Panc1 (cell line): ENCODE measurements around the gene ZMAT5. TPM values are rescaled to one million over a fixed set of nuclear protein-coding genes. Genes with fewer than 3 reads are reported as not detected.

Experiments
- ATAC-seq: fragments of 200-7000 bp; cut with Tn5 transposase; 2 replicates; pipeline ENCODE4 v1.9.1; 2020; ENCODE audit warnings: mild to moderate bottlenecking, moderate library complexity
- BruUV-seq: library from RNA; stranded (reverse); fragments of 400-500 nt; replicated peaks from 2 replicates; lab custom pipeline; 2021; lab: Mats Ljungman, UMichigan
- CTCF ChIA-PET: fragments of 300-600 bp; sonication (Branson Sonifier 250); formaldehyde crosslinking; loops from one replicate; lab custom pipeline; 2022; ENCODE audit warnings: antibody characterized with exemption; lab: Charles Lee
- POLR2A ChIA-PET: fragments of 300-600 bp; sonication (Branson Sonifier 250); formaldehyde crosslinking; loops from one replicate; lab custom pipeline; 2022; ENCODE audit warnings: antibody characterized with exemption; lab: Charles Lee
- DNase-seq: peaks from one replicate; pipeline ENCODE4 v3.0.0-alpha.2; 2010; ENCODE audit warnings: low read depth, low spot score
- H3K27ac ChIP-seq: 2 replicates; pipeline ENCODE4 v1.5.1; 2011; ENCODE audit warnings: mild to moderate bottlenecking, low read length, inconsistent platforms
- H3K27me3 ChIP-seq: fragments of 200-500 bp; sonication (Bioruptor generic); 2 replicates; pipeline ENCODE4 v1.6.0; 2014; ENCODE audit warnings: low read length, inconsistent platforms; ENCODE audit not compliant: control insufficient read depth, insufficient read depth
- H3K36me3 ChIP-seq: fragments of 200-500 bp; sonication (Bioruptor generic); 2 replicates; pipeline ENCODE4 v1.5.1; 2014; ENCODE audit warnings: inconsistent platforms, mild to moderate bottlenecking, low read length, moderate library complexity; ENCODE audit not compliant: control insufficient read depth, insufficient read depth
- H3K4me1 ChIP-seq: 2 replicates; pipeline ENCODE4 v1.5.1; 2011; ENCODE audit warnings: inconsistent platforms, mild to moderate bottlenecking, low read length, moderate library complexity; ENCODE audit not compliant: control insufficient read depth, insufficient read depth
- H3K4me3 ChIP-seq, 2 experiments: 2 replicates each; pipeline ENCODE4 v1.5.1; 2011 to 2012; ENCODE audit warnings: low read depth in 2 of 2, low read length in 2 of 2, mild to moderate bottlenecking in 2 of 2, inconsistent platforms in 1 of 2, moderate library complexity in 1 of 2
- H3K9me3 ChIP-seq: fragments of 200-500 bp; sonication (Bioruptor generic); 2 replicates; pipeline ENCODE4 v1.5.1; 2014; ENCODE audit warnings: low read depth, mild to moderate bottlenecking, inconsistent platforms, low read length, moderate library complexity; ENCODE audit not compliant: control insufficient read depth, insufficient read depth
- POLR2AphosphoS5 ChIP-seq: IDR thresholded peaks from 2 replicates; pipeline ENCODE4 v1.6.1; 2012; ENCODE audit warnings: mild to moderate bottlenecking, low read depth, low read length, moderate library complexity
- SIN3A ChIP-seq: IDR thresholded peaks from 2 replicates; pipeline ENCODE4 v1.6.1; 2012; ENCODE audit warnings: low read depth, mild to moderate bottlenecking, low read length, moderate library complexity, borderline replicate concordance; ENCODE audit not compliant: insufficient read depth
- TCF7L2 ChIP-seq: IDR thresholded peaks from 2 replicates; pipeline ENCODE4 v1.6.1; 2011; ENCODE audit warnings: mild to moderate bottlenecking, low read depth, low read length, inconsistent platforms
- in situ Hi-C: cut with HindIII; loops from 2 replicates; pipeline ENCODE4 v1.10.0; 2016; ENCODE audit warnings: low sequenced_read_pairs, low pct_unique_long_range_greater_than_20kb
- intact Hi-C: fragments of 100-400 bp; cut with micrococcal nuclease; formaldehyde crosslinking; loops from one replicate; pipeline ENCODE4 v1.10.0; 2022; ENCODE audit not compliant: unreplicated experiment
- total RNA-seq: library from RNA; stranded (reverse); gene quantifications from one replicate; pipeline ENCODE4 v1.2.1, GENCODE V29; 2021; ENCODE audit not compliant: unreplicated experiment
- TF ChIP-seq, protein P1 (sequence below): fragments of 450-650 bp; IDR thresholded peaks from 2 replicates; pipeline ENCODE4 v1.5.1; 2017; ENCODE audit warnings: mild to moderate bottlenecking
- TF ChIP-seq, protein P2 (sequence below), 2 experiments: IDR thresholded peaks; 2 replicates each; pipeline ENCODE4 v1.6.1; 2011 to 2012; ENCODE audit warnings: low read depth in 2 of 2, control low read depth in 1 of 2, low read length in 1 of 2, mild to moderate bottlenecking in 1 of 2, moderate library complexity in 1 of 2; ENCODE audit not compliant: insufficient read depth in 1 of 2

Gene ZMAT5
- total RNA-seq, 1 experiment from 2014 or later, result 22.4 TPM

DNA sequence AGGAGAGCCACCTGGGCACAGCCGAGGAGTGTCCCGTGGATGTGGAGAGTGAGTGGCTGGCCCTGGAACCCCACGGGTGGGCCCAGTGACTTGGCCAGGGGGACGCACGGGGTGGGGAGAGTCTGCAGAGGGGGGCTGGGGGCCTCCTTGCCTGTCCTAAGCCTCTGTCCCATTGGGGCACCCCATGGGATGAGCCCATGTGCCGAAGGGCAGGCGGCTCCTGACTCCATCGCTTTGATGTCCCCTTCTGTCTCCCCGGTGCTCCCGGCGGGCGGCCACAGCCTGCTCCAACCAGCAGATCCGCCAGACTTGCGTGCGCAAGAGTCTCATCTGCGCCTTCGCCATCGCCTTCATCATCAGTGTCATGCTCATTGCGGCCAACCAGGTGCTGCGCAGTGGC lies 37.6 kb downstream of the ZMAT5 start:
- no peak for DNase-seq
- H3K36me3 ChIP-seq, result no peaks in the 10 kb centered on the region
- in situ Hi-C loops (no loop called here), intact Hi-C loops (no loop called here)
- CTCF ChIA-PET, result no interaction called here
- peaks cover 2% of the 10 kb centered on the region; the same call in 1 of the 2 replicates for H3K4me1 ChIP-seq
- H3K27me3 ChIP-seq, result no peaks in the 10 kb centered on the region
- TF ChIP-seq, protein P1, sequence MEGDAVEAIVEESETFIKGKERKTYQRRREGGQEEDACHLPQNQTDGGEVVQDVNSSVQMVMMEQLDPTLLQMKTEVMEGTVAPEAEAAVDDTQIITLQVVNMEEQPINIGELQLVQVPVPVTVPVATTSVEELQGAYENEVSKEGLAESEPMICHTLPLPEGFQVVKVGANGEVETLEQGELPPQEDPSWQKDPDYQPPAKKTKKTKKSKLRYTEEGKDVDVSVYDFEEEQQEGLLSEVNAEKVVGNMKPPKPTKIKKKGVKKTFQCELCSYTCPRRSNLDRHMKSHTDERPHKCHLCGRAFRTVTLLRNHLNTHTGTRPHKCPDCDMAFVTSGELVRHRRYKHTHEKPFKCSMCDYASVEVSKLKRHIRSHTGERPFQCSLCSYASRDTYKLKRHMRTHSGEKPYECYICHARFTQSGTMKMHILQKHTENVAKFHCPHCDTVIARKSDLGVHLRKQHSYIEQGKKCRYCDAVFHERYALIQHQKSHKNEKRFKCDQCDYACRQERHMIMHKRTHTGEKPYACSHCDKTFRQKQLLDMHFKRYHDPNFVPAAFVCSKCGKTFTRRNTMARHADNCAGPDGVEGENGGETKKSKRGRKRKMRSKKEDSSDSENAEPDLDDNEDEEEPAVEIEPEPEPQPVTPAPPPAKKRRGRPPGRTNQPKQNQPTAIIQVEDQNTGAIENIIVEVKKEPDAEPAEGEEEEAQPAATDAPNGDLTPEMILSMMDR, result no peak
- no peak for TF ChIP-seq SIN3A
- TF ChIP-seq, protein P2, sequence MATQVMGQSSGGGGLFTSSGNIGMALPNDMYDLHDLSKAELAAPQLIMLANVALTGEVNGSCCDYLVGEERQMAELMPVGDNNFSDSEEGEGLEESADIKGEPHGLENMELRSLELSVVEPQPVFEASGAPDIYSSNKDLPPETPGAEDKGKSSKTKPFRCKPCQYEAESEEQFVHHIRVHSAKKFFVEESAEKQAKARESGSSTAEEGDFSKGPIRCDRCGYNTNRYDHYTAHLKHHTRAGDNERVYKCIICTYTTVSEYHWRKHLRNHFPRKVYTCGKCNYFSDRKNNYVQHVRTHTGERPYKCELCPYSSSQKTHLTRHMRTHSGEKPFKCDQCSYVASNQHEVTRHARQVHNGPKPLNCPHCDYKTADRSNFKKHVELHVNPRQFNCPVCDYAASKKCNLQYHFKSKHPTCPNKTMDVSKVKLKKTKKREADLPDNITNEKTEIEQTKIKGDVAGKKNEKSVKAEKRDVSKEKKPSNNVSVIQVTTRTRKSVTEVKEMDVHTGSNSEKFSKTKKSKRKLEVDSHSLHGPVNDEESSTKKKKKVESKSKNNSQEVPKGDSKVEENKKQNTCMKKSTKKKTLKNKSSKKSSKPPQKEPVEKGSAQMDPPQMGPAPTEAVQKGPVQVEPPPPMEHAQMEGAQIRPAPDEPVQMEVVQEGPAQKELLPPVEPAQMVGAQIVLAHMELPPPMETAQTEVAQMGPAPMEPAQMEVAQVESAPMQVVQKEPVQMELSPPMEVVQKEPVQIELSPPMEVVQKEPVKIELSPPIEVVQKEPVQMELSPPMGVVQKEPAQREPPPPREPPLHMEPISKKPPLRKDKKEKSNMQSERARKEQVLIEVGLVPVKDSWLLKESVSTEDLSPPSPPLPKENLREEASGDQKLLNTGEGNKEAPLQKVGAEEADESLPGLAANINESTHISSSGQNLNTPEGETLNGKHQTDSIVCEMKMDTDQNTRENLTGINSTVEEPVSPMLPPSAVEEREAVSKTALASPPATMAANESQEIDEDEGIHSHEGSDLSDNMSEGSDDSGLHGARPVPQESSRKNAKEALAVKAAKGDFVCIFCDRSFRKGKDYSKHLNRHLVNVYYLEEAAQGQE (IDR thresholded peaks at IDR 0.05; ENCODE audit: insufficient read depth in 1 of 2, low read depth in 2 of 2, low read length in 1 of 2), result no peak
- no peak for TF ChIP-seq POLR2AphosphoS5
- TF ChIP-seq TCF7L2, result no peak
- H3K9me3 ChIP-seq, result no peaks in the 10 kb centered on the region
- H3K4me3 ChIP-seq, result no peak overlapping the region
- POLR2A ChIA-PET, result no interaction called here
- no peak overlapping the region for H3K27ac ChIP-seq
- ATAC-seq, result no peak
- BruUV-seq, result no TSS peak

DNA sequence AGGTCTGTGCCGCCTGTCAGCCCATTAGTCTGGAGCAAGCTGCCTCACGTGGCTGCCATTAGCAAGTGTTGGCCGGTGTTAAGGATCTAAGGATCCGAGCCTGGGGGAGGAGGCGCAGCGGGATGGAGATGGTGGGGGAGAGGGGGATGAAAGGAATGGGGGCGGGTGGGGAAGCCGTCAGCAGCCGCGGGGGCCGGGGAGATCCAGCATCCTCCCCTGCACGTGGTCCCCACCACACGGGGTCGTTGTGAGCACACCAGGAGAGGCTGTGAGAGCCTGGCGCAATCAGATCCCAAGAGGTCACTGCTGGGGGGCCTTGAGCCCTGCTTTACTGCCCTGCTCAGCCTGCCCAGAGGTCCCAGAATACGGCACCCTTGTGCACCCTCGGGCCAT lies 39.7 kb downstream of the ZMAT5 start:
- TF ChIP-seq SIN3A (no peak), POLR2AphosphoS5 (no peak), TCF7L2 (no peak)
- TF ChIP-seq, protein P2 (IDR thresholded peaks at IDR 0.05; ENCODE audit: insufficient read depth in 1 of 2, low read depth in 2 of 2, low read length in 1 of 2), result no peak
- TF ChIP-seq, protein P1, result no peak; the same call in 1 of the 2 replicates
- no peaks in the 10 kb centered on the region for H3K4me1 ChIP-seq
- ATAC-seq (peak; percentile 62), DNase-seq (no peak)
- H3K4me3 ChIP-seq, result no peak overlapping the region
- ChIA-PET CTCF (no interaction called here), POLR2A (no interaction called here)
- intact Hi-C loops, result no loop called here
- H3K27me3 ChIP-seq, result no peaks in the 10 kb centered on the region
- BruUV-seq, result no TSS peak
- no peak overlapping the region for H3K27ac ChIP-seq
- no peaks in the 10 kb centered on the region for H3K9me3 ChIP-seq
- in situ Hi-C loops, result no loop called here
- H3K36me3 ChIP-seq, result no peaks in the 10 kb centered on the region
